HG03520 (cell line): ENCODE measurements around the gene IGFBPL1.
"Not testable (repeated sequence)": the region's sequence is repeated elsewhere in the genome, so short reads cannot be mapped to it uniquely, and the experiment has no call there.

Experiments
- ATAC-seq: cut with Tn5 transposase; IDR thresholded peaks from one replicate; pipeline ENCODE4 v1.9.1; 2021; ENCODE audit warnings: mild to moderate bottlenecking, moderate library complexity; ENCODE audit not compliant: unreplicated experiment

The IGFBPL1 gene, protein sequence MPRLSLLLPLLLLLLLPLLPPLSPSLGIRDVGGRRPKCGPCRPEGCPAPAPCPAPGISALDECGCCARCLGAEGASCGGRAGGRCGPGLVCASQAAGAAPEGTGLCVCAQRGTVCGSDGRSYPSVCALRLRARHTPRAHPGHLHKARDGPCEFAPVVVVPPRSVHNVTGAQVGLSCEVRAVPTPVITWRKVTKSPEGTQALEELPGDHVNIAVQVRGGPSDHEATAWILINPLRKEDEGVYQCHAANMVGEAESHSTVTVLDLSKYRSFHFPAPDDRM

DNA sequence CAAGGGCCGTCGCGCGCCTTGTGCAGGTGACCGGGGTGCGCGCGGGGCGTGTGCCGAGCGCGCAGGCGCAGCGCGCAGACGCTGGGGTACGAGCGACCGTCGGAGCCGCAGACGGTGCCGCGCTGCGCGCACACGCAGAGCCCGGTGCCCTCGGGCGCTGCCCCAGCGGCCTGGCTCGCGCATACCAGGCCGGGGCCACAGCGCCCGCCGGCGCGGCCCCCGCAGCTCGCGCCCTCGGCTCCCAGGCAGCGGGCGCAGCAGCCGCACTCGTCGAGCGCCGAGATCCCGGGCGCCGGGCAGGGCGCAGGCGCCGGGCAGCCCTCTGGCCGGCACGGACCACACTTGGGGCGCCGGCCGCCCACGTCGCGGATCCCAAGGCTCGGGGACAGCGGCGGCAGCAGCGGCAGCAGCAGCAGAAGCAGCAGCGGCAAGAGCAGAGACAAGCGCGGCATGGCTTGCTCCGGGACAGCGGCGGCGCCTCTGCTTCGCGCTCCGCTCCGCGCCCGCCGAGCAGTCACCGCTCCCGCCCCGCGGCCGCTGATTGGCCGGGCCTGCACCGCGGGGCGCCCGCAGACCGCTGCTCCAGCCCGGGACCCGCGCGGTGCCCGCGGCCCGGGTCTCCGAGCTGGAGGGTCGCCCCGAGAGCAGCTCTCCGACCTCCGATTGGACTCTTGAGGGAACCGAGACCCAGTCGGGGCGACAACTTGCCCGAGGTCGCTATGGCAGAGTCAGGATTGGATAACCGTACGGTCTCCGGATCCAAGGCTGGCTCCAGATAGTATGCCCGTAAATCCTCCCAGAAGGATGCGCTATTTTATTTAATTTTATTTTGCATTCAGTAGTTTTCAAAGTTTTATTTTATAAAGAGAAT lies at the start of gene IGFBPL1:
Gene IGFBPL1 (minus strand): TSS at position 482 of the 871 bp plus-strand sequence. CDS start 30 bp downstream, at position 452.
- ATAC-seq, result no peak

DNA sequence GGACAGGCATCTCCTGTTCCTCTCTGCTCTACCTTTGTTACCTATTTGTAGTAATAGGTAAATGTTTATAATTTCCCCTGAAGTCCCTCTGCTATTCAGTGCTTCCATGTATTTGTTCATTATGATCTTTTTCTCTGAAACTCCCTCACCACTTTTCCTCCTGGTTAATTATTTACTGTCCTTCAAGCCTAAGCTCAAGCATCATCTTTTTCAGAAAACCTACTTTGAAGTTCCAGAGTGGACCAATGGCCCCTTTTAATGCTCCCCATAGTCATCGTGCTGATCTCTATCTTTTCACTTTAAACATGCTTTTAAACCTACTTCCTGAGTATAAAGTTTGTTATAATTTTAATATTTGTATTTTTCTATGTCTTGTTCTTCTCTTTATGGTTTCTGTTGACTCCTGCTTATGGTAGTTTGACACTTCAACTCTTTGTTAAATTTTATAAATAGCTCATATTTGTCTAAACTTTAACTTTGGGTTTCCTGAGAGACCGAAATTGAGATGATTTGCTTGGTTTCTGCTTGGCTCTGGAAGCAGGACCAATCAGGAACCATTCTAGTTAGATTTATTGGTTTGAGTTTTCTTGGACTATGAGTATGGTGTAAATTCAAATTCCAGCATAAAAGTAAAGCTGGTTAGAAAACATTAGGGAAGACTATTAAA lies 48.5 kb upstream of the IGFBPL1 start:
- not testable (repeated sequence) for ATAC-seq

DNA sequence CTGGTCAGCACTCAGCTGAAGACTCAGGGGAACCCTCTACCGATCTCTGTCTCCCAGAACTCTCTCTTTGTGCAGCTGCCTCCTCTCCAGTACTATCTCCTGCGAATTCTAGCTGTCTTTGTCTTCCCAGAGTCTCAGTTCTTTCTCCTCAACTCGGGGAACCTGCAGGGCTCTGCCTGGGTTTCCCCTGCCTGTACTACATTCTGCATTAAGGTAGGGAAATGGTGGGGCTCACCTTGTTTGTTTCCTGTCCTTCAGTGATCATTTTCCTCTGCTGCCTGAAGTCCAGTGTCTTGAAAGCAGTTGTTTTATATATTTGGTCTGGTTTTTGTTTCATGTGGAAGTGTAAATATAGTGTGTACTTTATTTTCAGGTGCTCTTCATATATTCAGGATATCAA lies 43.1 kb upstream of the IGFBPL1 start:
- no peak for ATAC-seq

DNA sequence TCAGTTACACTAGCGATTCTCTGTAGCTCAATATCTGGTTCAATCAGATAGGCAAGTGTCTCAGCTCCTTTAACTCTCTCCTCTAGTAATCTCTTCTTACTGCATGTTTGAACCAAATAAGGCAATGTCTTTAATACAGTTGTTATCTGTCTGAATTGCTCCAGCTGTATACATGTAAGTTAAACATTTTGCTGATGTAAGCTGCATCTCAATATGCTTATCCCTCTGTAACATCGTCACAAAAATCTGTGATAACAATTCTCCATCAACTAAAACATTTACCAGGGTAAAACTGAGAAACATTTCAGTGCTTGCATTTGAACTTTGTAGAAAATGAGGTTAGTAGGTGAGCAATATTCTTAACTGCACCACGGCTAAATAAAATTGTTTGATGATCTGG lies 29.6 kb upstream of the IGFBPL1 start:
- no peak for ATAC-seq

DNA sequence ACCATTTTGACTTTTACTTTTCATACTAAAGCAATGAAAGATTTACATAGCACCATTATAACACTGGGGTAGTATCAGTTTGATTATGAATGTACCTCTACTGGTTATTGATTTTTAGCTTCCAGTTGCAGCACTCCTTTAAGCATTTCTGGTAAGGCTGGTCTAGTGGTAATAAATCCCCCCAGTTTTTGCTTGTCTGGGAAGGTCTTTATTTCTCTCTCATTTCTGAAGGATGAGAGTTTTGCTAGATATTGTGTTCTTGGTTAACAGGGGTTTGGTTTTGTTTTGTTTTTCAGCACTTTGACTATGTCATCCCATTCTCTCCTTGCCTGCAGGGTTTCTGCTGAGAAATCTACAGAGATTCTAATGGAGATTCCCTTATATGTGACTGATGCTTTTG lies 26.9 kb upstream of the IGFBPL1 start:
- ATAC-seq, result no peak

DNA sequence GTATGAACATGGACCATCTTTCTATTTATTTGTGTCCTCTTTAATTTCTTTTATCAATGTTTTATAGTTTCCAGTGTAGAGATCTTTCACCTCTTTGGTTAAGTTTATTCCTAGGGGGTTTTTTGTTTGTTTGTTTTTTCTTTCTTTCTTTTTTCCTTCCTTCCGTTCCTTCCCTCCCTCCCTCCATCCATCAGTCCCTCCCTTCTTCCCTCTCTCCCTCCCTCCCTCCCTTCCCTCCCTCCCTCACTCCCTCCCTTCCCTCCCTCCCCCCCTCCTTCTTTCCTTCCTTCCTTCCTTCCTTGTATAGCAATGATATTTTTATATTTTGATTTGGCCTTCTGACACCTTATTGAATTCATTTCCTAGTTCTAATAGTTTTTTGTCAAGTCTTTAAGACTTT lies 23.4 kb upstream of the IGFBPL1 start:
- ATAC-seq, result no peak

DNA sequence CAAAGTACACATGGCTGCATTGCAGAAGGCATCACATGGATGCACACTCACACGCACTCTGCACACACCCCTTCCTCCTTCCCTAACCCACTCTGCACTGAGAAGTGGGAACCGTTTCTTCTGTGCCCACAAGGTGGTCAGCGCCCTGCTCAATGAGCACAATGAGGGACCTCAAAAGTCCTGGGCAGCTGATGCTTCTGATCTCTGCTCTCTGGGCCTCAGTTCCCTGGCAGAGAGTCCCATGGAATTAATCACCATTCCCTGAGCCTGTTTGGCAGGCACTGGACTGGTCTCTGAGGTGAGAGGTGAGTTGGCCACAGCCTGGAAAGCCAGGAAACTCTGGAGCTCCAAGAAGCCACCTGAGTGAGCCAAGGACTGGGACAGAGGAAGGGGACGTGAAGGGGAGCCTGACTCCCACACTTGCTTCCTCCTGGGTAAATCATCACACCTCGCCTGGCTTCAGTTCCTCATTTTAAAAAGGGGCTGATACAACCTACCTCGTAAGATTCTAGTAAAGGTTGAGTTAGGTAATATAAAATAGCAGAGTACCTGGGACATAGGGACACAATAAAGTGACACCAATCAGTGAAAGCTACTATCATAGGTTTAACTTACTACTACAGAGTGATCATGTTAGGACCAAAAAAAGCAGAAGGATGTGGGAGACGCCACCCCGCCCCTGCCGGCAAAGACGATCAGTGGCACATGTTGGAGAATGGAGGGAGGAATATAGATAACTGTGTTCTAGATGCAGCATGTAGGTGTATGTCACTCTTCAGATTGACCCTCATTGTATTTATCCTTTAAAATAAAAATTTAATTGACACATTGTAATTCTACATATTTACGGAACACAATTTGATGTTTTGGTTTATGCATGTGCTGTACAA lies 21.1 kb upstream of the IGFBPL1 start:
- peak; percentile 76 for ATAC-seq

DNA sequence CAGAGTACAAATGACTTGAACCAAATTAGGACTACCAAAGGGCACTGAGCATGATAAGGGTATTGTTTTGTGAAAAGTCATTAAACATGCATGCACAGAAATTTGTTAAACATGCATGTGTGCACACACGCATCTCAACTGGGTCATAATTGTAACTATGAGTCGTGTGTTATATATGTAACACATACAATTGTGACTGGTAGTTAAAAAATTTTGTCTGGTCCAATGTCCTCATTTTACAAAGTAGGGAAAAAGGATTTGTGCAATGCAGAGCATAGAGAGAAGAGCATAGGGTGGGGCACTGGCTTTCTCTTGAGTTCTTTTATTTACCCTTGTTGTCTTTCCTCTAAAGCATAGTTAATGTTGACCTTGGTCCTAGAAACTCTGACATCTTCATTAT lies 19.3 kb upstream of the IGFBPL1 start:
- no peak for ATAC-seq

DNA sequence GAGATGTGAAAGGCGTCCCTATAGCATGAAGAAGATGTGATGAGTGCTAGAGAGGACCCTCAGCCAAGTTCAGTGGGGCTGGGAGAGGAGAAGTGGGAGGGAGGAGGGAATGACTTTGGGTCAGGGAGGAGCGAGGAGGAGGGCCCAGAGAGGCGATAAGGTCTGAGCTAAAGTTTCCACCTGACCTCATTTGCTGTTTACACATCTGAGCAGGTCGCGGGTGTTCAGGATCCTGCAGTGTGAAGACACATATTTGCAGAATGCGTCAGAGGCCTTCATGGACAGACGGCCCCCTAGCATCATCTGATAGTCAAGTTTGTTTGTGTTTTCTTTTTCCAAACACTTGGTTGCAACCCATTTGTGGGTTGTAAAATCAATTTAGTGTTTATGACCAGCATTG lies 18.9 kb upstream of the IGFBPL1 start:
- no peak for ATAC-seq

DNA sequence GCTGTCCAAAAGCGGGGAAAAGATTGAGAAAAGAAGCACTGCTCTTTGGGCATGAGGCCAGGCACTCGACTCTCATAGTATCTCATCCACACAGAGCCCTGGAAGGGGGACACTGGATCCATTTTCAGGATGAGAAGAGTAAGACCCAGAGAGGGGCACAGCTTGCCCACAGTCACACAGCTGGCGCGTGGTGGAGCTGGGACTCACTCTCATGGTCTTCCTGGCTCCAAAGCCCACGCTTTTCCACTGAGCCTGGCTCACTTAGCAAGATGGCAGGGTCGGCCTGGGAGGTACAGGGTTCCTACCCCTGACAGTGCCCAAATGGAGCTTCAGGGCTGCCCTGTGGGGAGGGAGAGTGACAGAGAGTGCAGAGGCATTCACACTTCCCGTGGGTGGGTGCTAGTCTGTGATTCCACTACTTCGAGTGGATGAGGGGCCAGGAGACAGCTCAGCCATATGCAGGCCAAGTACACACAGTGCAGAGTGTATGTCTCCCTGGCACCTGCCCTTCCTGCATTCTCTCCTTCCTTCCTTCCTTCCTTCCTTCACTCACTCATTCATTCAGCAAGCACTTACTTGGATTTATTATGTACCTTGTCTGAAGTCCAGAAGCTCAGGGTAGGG lies 18.3 kb upstream of the IGFBPL1 start:
- ATAC-seq, result no peak

DNA sequence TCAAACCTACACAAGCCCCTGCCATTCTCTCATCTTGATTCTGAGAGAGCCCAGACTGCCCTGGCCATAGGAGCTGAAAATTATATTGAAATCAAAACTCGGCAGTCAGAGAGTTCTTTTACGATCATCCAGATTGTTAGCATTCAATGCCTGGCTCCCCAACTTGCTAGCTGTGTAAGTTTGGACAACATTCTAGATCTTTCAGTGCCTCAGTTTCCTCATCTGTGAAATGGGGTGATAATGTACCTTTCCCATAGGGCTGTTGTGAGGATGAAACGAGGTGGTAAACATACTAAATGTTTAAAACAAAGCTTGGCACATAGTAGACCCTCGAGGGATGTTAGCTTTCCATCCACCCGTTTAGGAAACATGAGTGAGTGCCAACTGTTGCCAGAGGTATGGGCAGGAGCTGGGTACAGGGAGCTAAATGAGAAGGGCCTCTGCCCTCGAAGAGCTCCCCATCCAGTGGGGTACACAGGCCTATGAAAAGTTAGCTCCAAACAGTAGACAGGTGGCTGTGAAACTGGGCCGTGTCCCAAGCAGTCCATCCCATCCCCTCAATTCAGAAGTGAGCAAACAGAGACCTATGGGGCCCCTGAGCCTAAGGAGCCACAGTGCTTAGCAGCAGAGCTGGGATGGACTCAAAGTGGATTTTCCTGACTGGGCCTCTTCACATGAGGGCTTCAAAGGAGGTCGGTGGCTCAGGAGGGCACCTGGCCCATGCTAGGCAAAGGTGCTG lies 17.3 kb upstream of the IGFBPL1 start:
- no peak for ATAC-seq

DNA sequence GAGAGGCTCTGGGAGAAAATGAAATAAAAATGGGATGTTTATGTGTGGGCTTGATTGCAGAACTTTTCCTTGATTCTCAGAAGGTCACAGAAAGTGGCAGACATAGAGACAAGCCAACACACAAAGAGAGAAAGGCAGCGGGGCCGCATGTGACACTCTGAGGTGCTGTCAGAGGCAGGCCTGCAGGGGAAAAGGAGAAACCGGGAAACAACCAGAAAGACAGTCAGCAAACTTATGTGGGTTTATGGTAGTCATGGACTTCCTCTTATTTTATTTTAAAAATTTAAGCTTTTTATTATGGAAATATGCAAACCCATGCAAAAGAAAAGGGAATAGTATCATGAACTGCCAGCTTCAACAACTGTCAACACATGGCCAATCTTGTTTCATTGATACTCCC lies 16.3 kb upstream of the IGFBPL1 start:
- ATAC-seq, result no peak

DNA sequence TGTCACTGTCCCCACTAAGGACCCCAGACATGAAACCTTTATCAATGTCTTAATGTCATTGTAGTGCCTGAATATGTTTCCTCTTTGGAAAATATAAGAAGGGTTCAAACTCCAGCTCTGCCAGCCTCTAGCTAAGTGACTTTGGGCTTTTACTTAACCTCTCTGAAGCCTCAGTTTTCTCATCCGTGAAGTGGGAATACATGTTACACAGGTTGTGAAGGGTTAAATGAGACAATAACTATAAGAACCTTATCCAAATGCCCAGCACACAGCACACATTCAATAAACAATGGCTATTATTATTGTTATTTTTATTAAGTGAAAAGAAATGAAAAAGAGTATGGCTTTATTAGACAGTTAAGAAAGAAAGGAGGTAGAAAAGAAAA lies 15.7 kb upstream of the IGFBPL1 start:
- no peak for ATAC-seq

DNA sequence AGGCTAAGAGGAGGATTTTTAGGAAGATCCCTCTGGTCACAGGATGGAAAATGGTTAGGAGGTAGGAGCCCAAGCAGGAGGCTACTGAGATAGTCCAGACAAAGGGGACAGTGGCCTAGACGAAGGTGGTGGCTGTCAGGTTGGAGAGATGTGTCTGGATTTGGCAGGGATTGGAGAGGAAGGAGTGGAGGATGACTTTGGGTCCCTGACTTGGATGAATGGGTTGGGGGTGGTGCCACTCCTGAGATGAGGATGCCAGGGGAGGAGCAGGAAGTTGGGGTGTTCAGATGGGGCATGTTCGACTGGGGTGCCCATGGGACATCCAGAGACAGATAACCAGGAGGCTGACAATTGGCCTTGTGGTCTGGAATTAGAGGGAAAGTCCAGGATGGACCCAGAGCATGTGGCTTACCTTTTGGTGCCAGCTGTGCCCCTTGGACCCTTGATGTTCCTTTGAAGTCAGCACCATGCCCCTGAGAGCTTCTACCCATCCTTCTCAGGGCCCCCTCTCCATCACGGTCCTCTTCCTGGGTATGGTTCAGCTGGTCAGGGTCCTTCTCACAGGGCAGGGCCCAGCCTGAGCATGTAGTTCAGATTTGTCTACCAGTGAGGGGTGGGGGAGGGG lies 15.1 kb upstream of the IGFBPL1 start:
- no peak for ATAC-seq

DNA sequence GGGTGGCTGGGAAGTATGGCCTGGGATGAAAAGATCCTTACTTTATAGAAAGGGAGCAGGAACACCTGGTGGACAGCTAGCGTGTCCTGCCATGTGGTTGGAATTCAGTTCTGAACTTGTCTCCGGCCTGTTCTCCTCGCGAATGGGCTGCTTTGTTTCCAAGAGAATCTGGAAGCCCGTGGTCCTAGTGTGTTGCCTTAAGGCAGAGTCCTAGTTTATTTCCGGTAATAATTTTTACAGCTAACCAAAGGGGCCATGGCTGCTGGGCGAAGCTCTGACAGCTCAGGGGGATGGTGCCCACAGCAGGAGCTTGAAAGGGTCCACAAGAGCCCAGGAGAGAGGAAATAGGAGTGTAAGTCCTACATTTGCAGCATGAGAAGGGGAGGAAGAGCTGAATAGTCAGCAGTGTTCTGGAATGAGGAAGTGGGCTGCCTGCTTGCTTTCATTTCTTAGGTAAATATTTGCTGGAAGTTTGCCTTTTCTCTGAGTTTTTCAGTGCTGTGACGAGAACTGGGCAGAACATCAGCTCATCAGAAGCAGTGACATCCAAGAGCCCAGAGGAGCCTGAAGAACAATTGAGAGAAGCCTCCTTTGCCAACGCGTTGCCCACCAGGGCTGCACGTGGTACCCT lies 13.1 kb upstream of the IGFBPL1 start:
- no peak for ATAC-seq

DNA sequence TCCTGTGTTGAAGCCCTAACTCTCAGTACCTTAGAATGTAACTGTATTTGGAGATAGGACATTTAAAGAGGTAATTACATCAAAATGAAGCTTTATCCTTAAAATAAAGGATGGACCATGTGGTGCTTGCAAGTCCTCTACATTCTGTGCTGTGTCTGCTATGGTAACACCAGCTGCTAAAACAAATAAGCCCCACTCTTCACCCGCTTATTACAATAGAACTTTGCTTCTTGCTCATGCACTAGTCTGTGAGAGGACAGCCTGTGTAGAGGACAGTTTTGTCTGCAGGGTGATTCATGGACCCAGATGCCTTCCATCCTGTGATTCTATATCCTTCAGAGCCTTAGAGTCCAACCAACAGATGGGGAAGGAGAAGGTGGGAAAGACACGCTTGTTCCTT lies 12.5 kb upstream of the IGFBPL1 start:
- ATAC-seq, result no peak

DNA sequence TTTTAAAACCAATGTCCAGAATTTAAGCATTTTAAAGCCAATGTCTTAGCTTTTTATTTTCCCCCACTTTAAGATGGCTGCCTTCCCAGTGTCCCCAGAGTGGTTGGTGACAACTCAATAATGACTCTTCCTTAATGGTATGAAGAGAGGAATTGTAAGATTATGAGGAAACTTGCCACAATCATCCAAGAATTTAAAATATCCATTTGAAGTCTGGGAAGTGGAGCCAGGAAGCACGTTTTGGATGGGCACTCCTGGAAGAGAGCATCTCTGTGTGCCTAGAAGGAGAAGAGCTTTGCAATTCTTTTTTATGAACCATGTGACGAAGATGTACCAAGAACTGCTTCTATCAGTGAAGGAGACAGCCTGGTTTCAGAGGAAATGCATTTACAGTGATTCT lies 11.3 kb upstream of the IGFBPL1 start:
- no peak for ATAC-seq

DNA sequence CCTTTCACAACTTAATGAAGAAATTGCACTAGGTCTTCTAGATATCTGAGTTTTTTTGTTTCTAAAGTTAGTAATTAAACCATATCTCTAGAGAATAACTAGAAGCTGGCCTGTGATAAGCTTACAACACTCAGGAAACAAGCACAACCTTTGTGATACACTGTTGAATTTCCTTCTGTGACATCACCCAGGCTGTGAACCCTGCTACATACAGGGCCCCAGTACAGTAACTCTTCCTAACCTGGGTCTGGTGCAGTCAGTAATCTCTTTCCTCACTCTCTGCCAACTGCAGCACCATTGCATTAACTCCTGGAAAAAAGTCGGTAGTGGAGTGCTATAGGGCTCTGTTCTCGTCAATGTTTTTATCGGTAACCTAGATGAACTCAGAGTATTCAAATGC lies 10.6 kb upstream of the IGFBPL1 start:
- ATAC-seq, result no peak

DNA sequence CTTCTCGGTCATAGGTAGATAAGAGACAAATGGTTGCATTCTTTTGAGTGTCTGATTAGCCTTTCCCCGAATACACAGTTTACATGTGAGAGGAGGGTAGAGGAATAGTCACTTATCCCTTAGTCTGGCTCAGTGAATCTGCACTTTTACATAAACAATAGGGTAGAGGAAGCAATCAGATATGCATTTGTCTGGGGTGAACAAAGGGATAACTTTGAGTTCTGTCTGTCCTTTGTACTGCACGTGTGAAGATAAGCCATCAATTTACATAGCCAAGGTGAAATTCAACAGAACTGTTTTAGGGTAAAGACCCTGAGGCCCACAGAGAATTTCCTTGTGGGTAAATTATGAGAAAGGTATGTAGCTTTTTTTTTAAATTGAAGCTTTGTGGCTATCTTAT lies 10.1 kb upstream of the IGFBPL1 start:
- no peak for ATAC-seq
